Fibroblast of gingiva (primary cell): ENCODE results near the gene ZNRF1.
"Not testable (repeated sequence)": the region's sequence is repeated elsewhere in the genome, so short reads cannot be mapped to it uniquely, and the experiment has no call there.

ENCODE experiments used
- DNase-seq: peaks from one replicate; pipeline ENCODE4 v3.0.0-alpha.2; 2011; ENCODE audit warnings: low read depth

The ZNRF1 gene

GRCh38 chr16:75080205-75081029 lies 81.6 kb downstream of the ZNRF1 start:
- DNase-seq = peak; percentile 22

DNA sequence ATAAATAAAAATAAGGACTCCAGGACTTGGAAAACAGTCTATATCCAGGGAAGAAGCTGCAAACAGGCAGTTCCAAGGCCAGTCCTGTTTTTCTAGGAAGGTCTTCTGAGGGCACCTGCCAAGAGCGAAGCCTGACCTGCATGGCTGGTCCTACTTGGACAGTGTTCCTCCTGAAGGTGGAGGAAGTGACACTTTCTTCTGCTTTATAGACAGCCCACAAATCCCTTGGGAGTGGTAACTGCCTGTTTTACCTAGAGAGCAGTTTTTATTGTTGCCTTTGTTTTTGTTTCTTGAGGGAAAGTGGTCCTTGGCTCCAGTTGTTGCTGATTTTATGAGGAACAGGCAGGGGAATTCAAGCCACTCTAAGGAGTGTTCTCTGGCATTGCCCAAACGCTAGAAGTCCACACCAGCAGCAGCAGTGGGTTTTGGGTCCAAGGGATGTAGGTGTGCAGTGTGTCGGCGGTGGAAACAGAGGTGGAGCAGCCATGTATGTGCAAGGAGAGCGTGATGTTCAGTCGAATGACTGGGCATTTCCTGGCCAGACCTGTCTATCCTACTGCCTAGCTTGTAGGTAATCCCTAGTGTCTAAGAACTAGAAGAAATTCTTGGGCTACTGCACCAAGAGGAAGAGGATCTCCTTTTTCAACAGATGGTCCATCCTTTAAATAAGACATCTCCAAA lies 82.5 kb downstream of the ZNRF1 start:
- DNase-seq = no peak

GRCh38 chr16:75083813-75084212 lies 85.0 kb downstream of the ZNRF1 start:
- no peak for DNase-seq

- DNase-seq = no peak
Observed at GRCh38 chr16:75085556-75085955, 86.7 kb downstream of the ZNRF1 start.

- DNase-seq = no peak
Observed at GRCh38 chr16:75086281-75086680, 87.5 kb downstream of the ZNRF1 start.

DNA sequence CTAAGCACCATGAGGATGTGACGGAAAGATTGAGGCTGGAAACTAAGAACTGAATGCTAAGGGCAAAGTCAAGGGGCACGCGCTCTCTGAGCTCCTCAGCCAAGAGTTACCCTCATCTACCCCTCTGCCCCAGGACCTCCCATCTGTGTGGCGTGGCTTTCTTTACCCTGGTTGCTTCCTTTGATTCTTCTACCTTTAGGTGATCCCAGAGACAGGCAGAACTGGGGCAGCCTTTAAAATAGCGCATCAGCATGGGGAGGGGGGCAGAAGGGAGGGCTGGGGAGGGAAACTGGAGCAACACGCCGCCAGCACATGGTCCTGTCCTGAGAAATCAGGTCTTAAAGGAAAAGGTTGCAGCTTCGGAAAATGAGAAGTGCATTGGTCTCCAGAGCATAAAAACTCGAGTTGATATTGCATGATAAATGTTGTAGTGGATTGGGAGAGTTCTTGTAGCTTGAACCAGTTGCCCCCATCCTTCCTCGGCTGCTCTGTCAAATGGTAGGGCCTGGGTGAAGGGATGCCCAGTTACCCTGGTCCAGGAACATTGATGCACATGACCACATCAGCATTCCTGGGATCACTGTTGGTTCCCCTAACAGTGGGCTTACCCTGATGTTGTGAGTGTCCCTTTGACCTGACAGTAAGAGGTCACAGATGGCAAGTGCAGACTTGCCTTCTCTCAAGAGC lies 88.0 kb downstream of the ZNRF1 start:
- DNase-seq = no peak

DNA sequence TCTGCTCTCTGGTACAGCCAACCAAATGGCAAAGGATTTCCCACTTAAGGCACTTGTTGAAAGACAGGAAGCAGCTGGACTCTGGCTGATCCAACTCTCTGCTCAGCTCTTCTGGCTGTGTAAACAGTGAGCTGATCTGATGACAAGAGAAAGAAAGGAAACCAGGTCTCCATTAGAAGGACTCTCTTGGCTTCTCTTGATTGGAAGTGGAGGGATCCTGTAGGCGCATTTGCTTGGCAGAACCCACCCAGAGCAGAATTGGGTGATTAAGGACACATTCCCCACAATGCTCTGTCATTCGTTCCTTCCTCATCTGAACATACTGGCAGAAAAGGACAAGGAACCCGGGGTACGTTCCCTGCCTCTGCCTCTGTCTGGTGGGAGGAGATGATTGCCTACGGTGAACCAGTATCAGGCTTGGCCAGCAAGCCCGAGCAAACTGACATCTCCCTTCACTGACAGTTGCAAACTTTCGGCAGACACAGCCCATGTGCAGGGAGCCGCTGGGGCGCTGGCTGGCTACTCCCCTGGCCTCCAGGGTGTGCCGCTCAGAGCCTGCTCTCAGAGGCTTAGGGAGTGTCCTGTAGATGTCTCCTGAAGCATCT lies 88.7 kb downstream of the ZNRF1 start:
- DNase-seq = peak; percentile 39

DNA sequence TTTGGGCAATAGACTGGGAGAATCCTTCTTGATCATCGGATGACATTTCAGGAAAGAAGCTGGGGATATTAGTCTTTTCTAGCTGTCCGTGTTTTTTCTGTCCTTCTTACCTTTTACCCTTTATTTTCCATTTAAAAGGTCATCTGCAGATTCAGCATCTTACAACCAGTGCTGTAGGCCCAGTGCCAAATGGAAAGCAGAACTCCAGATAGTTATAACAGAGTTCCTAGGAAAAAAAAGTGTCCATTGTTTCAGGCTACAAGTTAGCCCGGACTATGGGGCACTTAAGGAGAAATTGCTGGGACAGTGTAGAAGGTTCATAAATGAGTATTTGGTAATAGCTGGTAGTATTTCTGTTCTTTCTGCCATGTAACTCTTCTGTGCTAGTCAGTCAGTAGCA lies 89.4 kb downstream of the ZNRF1 start:
- no peak for DNase-seq

- no peak for DNase-seq
Observed at GRCh38 chr16:75088934-75089333, 90.1 kb downstream of the ZNRF1 start.

DNA sequence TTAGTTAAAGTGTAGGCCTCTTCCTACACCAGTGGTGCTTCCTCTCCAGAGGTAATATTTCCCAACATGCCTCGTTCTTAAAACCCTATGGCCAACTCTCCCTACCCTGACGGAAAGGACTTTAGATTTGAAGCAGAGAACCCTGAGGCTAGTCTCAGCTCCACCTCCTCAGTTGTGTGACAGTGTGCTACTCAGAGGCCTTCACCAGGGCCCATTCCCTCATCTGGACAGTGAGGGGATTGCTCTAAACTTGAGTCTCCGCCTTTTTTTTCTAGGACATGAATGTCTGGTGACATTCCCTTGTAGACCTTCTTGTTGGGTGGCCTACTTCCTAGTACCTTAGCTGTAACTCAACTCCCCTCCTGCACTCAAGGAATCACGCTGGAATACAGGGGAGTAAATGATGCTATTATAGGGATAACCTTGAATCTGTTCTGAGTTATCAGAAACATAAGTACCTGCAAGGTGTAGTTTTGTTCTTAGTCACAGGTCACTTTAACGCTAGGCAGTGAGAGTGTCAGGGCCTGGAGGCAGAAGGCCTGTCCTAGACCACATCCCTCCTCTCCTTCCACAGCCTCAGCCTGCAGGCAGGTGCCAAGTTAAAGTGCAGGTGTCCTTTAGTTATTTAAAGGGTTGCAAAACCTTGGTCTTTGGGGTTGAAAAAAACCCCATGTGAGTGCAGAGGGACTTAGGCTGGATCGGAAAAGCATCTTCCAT lies 90.8 kb downstream of the ZNRF1 start:
- DNase-seq = no peak

DNA sequence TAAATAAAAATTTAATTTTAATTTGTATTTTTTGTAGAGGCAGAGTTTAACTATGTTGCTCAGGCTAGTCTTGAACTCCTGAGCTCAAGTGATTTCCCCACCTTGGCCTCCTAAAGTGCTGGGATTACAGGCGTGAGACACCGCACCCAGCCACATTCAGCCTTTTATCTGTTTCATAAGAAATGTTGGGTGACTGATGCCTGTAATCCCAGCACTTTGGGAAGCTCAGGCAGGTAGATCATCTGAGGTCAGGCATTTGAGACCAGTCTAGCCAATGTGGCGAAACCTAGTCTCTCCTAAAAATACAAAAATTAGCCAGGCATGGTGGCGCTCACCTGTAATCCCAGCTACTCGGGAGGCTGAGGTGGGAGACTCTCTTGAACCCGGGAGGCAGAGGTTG lies 92.1 kb downstream of the ZNRF1 start:
- not testable (repeated sequence) for DNase-seq

DNA sequence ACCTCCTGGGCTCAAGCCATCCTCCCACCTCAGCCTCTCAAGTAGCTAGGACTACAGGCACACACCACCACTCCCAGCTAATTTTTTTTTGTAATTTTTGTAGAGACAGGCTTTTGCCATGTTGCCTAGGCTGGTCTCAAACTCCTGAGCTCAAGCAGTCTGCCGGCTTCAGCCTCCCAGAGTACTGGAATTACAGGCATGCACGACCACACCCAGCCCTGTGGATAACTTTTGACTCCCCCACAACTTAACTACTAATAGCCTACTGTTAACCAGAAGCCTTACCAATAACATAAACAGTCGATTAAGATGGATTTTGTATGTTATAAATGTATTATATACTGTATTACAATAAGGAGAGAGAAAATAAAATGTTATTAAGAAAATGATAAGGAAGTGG lies 92.8 kb downstream of the ZNRF1 start:
- not testable (repeated sequence) for DNase-seq

DNA sequence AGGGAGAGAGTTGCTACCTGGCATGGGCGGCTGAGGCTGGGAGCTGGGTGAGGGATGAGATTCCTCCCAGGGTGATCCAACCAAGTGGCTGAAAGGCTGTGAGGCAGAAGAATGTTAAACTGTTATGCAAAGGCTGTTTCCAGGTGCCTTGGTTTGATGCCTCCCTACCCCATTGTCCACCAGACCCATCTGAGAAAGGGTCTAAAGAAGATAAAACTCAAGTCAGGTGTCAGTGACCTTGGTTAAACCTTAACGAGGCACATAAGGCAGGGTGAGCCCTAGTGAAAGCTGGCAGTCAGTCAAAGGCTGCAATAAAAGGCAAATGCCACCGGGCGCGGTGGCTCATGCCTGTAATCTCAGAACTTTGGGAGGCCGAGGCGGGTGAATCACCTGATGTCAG lies 94.0 kb downstream of the ZNRF1 start:
- no peak for DNase-seq

GRCh38 chr16:75093598-75094540 lies 95.0 kb downstream of the ZNRF1 start:
- no peak for DNase-seq

GRCh38 chr16:75095204-75095621 lies 96.4 kb downstream of the ZNRF1 start:
- DNase-seq = no peak

GRCh38 chr16:75096656-75097055 lies 97.8 kb downstream of the ZNRF1 start:
- DNase-seq = no peak

DNA sequence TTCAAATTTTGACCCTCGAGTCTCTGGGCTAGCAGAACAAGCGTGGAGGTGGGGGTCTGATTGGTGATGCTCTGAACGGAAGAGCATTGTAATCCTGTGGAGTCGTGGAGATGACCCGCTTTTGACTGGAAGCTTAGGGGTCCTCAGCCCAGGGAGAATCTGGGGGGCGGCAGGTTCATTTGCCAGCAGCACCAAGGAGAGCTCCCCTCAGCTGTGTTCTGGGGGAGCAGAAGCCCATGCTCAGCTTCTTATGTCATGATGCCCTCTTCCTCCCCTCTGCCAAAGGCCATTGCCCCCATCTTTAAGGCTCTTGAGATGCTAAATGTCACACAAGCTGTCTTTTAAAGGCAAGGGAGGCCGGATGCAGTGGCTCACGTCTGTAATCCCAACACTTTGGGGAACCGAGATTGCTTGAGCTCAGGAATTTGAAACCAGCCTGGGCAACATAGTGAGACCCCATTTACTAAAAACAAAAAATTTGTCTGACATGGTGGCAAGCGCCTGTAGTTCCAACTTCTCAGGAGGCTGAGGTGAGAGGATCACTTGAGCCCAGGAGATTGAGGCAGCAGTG lies 98.5 kb downstream of the ZNRF1 start:
- no peak for DNase-seq

DNA sequence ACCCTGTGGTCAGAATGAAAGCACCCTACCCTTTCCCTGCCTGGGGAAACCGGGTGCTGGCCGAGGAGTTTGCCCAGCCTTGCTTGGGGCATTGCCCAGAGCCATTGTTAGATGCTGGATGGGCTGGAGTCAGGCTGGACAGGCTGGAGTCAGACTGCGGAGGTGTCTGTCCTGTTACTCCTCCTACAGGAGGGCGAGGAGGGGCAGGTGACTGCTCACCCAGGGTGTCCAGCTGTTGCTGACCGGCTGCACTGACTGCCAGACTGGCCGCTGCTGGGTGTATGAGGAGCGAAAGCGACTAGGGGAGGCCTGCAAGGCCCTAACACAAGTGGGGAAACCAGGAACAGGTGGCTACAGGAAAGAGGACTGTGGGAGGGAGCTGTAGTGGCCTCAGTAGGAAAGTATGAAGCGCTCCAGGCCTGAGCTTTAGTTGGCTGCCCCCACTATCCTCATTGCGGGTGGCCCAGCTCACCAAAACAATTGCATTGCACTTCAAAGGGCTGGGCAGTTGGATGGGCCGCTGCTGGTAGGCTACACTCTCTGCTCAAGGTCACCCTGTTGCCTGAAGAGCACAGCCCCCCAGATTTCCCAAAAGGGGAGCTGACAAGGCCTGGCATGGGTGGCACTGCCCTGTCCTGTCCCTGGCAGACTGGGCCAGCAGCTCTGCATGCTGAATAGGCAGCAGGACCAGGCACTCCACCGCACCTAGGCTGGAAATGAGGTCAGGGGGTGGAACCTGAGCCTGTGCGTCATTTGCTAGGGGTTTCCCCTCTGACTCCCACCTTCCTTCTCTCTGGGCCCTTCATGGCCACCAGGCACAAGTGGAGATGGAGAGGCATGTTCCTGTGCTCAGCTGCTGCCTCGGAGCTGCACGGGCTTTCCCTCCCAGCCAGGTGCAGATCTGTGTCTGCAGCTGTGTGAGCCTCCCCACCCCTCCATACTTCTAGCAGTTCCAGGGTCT lies 99.4 kb downstream of the ZNRF1 start:
- DNase-seq = no peak

DNA sequence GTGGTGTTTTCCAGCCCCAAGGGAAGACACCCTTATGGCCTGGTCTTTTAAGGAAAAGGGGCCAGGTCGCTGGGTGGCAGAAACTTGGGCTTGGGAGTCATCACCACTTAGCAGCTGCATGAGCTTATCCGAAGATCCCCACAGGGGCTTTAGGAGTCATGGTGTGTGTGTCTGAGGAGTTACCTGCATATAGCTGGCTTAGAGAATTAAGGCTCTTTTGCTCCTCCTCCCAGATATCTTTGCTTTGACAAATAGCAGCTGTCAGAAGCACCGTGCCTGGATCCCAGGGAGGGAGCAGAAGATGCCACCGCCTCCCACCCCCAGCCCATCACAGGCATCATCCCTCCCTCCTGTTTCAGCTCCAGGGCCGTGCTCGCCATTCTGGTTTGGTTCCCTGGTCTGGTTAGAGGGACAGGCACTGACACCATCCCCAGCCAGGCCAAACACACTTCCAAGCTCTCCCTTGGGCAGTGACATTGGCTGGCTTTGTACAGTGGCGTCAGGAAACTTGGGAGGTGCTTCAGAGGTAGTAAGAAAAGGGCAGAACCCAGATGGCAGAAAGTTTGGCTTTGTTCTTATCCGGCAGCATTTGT lies 100.3 kb downstream of the ZNRF1 start:
- no peak for DNase-seq
